ENCODE measurements around the gene ELMO1.

Gene ELMO1

DNA sequence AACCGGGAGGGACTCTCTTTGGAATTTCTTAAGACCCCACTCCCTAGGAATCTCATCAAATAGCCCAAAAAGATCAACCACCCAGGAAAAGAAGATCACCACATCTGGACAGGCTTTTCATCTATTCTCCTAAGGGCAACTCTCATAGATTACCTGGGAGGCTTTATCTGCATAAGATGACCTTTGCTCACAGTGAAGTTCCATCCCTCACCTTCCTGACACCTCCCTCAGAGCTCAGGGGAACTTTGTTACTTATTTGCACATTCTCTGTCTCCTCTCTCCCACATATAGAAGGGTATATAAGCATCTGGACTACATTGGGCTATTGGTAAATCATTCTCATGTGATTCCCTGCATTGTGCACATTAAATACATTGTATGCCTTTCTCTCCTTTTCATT lies 80.1 kb downstream of the ELMO1 start:
- DNase-seq (ENCODE audit: low spot score), result no peak

DNA sequence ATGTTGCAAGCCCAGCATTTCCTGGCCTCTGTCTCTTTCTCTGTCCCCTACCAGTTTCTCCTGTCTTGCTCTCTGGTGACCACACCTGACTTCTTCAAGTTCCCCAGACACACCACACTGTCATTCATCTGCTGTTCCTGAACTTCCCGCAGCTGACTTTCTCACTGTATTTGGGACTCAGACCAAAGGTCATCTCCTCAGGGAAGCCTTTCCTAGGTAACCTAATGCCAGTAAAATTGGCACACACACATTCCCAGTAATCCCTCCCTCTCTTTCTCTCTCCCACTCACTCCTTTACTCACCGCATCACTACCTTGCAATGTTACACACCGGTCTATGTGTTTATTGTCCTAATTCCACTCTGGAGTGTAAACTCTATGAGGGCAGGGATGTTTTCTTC lies 81.7 kb downstream of the ELMO1 start:
- DNase-seq (ENCODE audit: low spot score), result no peak

DNA sequence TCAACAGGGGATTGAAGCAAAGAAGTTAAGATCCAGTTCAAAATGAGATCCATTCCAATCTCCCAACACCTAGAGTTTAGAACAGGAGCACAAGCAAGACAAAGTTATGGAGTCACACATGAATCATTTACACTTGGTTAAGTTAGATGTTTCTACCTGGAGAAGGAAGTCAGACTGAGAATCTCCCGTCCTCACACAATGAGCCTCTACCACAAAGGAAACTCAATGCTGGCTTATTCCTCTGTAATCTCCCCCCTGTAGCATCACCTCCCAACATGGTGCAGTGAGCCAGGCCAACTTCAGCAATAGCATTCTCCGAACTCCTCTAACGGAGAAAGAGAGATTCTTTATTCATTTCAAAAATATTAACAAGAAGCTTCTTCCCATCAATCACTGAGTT lies 82.2 kb downstream of the ELMO1 start:
- no peak for DNase-seq (ENCODE audit: low spot score)

DNA sequence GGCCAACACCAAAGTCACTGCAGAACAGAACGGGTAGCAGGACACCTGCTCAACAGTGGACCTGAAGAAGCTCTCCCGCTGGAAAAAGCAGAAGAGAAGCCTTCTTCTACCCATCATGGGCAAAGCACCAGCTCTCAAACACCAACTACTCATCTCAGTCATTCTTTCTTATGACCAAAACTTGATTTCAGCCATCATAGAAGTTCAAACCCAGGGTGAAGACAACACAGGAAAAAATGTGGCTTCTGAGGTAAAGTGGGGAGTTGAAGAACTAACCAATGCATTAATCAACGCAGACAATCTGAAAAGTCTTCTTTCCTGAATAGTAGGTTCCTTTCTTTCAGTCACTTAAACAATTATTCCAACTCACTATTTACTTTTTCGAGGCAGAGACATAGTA lies 83.3 kb downstream of the ELMO1 start:
- DNase-seq (ENCODE audit: low spot score), result no peak

DNA sequence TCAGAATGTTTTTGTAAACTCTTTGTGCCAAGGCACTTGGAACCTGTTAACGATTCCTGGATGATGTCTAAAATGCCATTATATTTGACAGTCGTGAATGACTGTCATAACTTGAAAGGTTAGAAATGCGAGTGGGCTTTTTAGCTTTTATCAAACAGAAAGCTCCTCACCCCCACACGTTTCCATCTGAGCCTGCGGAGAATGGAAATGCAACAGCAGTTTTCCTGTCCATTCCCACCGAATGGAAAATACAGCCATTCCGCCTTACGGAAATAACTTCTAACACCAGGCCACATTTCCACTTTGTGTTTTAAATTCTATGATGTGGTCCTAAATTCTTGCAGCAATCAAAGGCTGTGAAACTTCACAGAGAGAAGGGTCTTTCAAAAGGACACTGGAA lies 83.8 kb downstream of the ELMO1 start:
- DNase-seq (ENCODE audit: low spot score), result no peak

DNA sequence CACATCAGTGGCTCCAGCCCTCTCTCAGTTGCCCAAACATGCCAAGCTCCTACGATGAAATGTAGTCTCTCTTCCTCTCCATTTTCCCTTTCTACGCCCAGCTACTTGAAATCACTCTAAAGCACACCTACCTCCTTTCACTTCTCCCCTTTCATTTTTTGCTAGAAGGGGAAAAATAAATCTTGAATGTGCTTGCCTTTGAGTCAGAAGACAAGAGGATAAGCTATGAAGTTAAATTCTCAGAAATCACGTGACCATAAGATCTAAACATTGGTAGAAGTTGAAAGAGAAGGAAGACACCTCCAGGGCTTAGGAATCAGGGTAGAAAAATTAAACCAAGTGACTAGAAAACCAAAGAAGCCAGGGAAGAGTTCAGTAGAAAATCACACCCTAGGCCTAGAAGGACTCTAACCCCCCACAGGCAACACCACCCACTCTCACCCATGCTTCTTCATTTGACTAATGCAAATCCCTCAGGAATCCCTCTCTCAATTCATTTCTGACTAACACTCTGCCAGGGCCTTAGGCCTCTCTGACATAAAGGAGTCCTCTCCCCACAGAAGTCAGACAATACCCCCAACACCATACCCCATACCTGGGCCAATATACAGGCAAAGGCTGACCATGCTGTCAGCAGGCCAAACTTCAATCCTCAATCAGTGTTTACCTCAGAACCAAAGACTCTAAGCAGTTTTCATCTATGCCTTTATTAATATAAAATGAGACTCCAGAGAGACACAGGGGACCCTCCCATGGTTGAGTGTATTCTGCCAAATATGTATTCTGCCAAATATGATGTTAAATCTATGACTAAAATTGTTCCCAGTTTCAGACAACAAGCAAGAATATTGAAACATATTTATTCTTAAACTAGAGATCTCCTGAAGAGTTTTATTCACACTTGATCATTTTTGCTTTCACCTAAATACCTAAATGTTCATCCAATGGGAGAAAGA lies 84.8 kb downstream of the ELMO1 start:
- no peak for DNase-seq (ENCODE audit: low spot score)

DNA sequence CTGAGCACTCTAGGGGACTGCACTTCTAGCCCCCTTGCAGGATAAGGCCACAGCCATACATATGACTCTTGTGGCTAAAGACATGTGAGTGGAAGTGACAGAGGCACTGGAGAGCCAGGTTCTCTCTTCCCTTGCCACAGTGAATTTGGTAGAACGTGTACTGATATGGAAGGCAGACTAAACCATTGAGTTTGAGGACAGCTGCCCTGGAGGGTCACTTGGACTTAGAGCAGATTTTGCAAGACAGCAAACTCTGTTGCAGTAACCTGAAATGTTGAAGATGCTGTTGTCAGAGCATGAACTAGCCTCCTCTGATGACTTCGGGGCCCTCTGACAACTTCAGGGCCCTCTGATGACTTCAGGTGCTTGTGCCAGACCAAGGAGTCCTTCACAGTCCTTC lies 85.9 kb downstream of the ELMO1 start:
- DNase-seq (ENCODE audit: low spot score), result no peak

DNA sequence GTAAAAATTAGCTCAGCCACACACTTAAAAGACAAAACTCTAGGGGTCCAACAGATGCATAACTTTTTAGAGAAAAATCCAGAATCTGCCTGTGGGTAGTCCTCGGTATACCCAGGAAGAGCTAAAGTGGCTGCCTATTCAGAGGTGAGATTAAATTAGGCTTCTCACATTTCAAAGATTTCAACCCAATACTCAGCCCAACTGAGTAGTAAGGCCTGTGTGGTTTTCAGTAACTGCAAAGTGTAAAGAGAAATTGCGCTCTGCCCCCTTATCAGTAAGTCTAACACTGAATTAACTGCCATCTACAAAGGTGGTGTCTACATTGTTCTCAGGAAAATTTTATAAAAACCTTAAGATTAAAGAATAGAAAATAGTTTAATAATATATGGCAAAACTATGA lies 88.2 kb downstream of the ELMO1 start:
- DNase-seq (ENCODE audit: low spot score), result no peak

DNA sequence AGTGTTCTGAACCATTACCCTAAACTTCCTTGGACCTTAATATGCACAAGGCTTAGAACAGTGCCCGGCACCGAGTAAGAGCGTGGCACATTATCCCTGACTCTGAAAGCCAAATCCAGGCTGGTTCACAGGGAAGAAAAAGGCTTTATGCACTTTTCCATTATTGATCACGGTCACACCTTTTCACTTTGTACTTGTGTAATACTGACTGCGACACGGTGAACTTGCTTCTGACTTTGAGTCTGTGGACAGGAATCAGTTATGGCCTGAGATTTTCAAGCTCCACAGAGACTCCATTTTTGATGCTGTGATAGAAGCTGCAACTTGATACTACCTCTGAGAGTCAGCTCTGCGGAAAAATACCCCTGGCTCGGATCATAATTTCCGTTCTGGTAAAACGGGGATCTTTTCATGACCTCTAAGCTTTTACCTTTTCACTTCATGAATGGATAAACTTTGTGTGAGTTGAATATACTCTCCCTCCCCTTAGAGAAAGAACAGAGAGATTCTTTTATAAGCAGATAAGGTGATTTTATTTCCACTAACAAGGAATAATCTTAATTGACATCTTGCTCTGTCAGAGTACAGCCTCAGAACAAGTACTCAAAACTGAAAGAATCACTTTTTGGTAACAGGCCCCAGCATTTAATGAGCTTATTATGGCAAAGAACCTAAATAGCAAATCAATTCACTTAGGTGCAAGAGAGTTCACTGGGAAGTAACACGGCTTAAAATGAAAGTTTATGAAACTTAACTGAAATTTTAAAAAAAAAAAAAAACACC lies 88.8 kb downstream of the ELMO1 start:
- DNase-seq (ENCODE audit: low spot score), result no peak

DNA sequence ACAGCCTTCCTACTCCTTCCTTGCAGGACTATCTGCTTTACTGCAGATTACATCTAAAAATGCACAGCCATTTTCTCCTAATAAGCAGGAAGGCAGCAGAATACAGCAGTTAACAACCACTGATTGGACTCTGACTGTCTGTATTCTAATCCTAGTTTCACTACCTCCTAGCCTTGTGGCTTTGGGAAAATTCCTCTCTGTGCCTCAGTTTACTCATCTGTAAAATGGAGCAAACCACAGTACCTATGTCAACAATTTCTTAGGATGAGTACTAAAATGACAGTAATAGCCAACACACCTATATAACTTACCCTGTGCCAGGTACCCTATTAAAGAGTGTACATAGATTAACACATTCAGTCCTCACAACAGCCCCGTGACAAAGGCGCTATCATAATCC lies 89.5 kb downstream of the ELMO1 start:
- DNase-seq (ENCODE audit: low spot score), result no peak

DNA sequence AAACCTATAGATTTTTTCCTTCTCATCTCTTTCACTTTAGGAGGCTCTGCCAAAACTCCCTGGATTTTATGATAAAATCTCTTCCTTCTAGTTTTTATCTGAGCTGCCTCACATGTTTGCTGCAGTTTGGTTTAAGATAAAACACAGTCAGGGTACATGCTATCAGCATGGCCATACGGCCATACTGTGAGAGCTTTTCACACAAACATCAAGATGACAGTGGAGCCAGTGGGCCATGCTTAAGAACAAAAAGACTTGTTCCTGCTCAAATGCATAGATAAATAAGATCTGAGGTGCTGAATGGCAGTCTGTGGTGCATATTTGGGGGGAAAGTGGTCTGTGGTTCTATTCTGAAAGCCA lies 91.0 kb downstream of the ELMO1 start:
- no peak for DNase-seq (ENCODE audit: low spot score)

DNA sequence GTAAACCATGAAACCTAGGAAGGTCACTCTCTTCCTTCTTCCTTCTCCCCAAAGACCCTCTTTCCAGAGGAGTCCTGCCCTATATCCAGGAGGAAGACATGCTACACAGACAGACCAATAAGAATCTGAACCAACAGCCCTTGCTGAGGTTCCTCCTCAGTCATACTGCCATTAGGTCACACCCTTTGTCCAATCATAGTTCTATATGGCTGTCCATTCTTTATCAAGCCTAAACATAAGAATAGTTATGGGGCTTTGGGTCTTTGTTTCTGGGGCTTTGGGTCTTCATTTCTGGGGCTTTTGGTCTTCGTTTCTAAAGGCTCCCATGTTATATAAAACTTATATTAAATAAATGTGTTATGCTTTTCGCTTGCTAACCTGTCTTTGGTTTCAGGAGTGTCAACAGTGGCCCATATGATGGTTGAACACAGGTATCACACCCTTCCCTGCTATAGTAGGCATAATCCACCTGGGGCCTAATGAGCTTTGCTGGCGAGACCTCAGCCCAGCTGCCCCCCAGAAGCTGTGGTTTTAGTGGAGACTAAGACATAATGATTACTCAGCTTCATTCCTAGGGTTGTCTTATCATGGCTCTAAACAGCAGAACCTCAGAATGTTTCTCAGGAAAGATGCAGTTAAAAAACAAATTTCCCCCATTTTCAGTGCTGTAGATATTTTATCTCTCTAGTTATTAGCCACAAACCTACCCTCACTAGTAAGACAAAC lies 91.6 kb downstream of the ELMO1 start:
- DNase-seq (ENCODE audit: low spot score), result no peak

DNA sequence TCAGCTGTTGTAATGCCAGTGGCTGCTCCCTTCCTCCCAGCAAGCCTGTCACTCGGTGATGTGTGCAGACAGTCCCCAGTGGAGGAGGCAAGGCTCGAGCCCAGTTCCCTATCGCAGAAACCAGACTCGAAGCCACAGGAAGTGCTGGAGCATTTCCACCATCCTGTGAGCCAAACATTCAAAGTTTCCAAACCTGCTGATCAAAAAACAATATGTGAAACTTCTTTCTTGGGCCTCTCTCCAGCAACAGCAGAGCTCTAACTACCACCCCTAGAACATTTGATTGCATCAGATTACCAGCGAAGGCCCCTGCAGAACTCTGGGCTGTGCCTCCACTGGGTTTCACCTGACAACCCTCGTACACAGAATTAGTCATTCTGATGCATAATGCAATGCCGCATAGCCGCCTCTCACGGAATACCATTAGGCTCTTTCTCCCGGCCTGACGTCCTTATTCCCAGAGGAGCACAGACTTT lies 94.0 kb downstream of the ELMO1 start:
- DNase-seq (ENCODE audit: low spot score), result no peak

DNA sequence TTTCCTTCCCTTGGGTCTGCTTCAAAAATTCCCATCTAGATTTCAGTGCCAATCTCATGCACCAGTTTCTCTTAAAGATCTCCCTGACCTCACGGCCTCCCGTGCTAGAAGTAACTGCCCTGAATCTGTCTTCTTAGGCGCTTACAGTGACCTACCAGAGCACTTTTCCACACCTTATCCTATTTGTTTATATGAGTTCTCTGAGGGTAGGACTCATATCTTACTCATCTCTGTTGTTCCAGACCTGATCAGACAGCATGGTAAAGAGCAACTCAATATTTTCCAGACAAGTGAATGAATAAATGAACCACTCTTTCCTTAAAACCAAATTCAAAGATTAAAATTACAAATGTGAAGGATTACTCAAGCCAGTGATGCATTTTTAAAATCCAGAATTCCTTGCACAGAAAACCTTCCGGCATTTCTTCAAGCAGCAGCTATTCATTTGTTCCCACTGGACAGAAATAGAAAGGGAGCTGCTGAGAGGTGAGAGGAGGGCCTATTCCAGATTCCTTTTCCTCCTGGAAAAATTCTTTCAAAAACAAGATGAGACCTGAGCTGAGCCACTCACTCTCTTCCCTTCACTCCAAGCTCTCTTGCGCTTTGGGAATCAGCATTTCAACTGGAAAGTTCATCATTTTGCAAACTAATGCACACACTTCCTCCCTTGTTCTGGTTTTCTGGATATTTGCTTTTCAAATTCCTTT lies 94.6 kb downstream of the ELMO1 start:
- DNase-seq (ENCODE audit: low spot score), result no peak

DNA sequence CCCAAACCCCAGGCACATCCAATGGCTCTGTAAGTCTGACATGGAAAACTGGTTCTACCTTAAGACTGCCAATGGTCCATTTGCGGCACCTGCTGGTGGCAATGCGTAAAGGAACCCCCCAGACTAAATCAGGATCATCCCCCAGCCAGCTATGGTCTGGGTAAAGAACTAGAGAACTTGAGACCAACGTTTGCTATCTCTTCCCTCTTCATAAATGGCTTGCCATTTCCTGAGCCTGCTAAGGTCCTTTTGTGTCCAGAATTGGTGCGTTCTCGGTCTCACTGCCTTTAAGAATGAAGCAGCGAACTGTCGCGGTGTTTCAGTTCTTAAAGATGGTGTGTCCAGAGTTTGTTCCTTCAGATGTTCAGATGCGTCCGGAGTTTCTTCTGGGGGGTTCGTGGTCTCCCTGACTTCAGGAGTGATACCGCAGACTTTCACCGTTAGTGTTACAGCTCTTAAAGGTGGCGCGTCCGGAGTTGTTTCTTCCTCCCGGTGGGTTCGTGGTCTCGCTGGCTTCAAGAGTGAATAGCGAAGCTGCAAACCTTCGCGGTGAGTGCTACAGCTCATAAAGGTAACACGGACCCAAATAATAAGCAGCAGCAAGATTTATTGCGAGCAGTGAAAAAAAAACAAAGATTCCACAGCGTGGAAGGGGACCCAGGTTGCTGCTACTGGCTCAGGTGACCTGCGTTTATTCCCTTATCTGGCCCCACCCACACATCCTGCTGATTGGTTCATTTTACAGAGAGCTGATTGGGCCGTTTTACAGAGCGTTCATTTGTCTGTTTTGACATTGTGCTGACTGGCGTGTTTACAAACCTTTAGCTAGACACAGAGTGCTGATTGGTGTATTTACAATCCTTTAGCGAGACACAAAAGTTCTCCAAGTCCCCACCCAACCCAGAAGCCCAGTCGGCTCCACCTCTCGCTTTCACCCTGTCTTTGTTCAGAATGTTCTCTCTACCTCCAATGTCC lies 95.4 kb downstream of the ELMO1 start:
- peak; percentile 25 for DNase-seq (ENCODE audit: low spot score)

DNA sequence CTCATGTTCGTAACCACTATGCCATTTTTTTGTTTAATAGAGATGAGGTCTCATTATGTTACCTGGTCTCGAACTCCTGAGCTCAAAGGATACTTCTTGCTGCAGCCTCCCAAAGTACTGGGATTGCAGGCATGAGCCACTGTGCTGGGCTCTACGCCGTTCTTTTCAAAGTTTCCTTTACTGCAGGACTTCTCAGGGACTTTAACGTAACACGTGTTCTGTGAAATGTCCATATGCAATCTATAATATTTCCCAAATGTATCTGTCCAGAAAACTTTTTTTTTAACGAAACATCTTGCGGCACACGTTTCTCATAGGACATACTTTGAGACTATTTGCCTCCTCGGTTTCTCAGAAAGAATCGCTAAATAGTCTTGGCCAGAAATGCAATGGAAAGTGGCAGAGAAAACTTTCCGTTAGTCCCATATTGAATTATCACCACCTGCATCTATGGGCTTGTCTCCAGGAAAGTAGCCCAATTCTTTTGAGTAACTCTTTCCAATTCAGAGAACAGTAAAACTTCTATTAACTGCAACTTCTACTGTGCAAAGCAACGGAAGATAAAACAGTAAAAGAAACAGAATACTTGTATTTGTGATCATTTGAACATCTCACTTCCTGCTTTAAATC lies 96.3 kb downstream of the ELMO1 start:
- DNase-seq (ENCODE audit: low spot score), result no peak

DNA sequence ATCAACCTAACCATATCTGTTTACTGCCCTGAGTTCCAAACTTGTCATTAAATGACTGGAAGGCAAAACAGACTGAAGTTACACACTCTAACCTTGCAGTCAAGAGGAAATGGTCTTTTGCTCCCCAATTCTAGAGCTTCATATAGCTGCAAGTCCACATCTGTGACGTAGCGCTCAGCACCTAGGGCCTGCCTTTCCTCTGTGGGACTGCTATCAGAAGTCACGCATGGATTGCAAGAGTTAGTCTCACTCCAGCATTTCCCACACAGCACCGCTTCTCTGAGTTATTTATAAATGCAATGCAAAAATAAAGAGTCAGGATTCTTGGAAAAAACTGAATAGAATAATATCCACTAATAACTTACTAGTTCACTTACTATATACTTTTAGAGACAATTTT lies 96.9 kb downstream of the ELMO1 start:
- DNase-seq (ENCODE audit: low spot score), result no peak

DNA sequence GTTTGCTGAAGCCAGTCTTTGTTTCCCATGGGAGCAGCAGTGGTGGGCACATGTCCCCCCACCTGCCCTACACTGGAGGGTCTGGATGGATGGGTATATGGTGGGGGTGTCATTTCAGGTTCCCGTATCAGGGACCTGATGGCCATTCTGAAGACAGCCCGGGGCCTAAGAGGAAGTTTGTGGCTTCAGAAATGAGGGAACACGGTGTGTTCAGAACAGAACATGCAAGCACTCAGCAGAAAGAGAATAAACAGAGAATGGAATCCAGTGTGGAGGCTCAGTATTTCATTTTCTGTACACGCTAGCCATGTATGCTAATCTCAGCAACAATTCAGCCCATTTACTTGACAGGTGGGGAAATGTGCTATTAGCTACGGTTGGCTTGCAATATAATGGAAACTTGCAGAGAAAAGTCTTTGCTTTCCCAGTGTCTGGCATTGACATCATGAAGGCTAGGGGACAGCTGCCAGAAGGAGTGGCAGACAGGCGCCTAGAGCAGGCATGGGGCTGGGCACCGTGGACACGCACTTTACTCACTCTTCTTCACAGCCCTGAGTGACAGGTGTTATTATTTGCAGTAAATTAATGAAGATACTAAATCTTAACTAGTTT lies 98.6 kb downstream of the ELMO1 start:
- no peak for DNase-seq (ENCODE audit: low spot score)

DNA sequence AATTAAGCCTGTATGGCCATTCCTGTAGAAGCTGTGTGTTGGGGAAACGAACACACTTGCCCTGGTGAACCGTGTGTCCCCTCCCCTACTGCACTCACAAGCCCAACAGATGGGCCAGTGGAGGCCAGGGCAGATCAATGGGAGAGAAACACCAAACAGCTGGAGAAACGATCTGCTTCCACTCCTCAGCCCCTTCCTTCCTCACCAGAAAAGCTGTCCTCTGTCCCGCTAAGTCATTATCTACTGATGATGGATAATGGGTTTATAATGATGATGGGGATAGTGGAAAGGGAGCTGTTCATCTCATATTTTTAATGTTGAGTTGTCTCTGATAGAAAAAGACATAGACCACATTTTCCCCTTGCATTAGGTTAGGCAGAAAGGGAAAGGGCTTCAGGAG lies 99.7 kb downstream of the ELMO1 start:
- no peak for DNase-seq (ENCODE audit: low spot score)

DNA sequence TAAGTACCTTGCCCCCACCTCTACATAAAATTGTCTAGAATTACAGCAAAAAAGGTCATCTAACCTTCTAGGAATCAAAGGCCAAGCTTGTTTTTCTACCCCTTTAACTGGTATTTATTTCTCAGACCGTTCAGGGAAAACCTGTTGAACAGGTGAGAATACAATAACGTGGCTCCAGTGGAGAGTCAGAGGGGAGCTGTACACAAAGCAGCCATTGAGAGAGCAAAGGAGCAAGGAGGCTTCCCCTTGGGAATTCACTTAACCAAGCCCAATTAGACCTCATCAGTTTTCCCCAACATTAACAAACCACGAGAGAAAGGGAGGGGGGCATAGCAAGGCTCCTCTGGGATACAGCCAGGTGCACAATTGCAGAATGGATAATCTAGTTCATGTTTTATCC lies 101.9 kb downstream of the ELMO1 start:
- DNase-seq (ENCODE audit: low spot score), result no peak

All from iPS-NIHi11 (cell line).